ENCODE results near the gene FLG.

The FLG gene

GRCh38 chr1:152325111-152325510, at the start of gene FLG:
TSS of gene FLG (minus strand) at chr1:152325239. CDS start at chr1:152315456, 9,783 bp downstream.
- no peak within 1 kb of the TSS for H3K9ac ChIP-seq (ENCODE audit: low read depth, low read length)
- H3K4me1 ChIP-seq (ENCODE audit: insufficient read depth, low read length): peaks cover 9% of the 10 kb centered on the region
- H3K36me3 ChIP-seq (ENCODE audit: insufficient read depth, low read length): no peaks in the 10 kb centered on the region
- H3K9me3 ChIP-seq (ENCODE audit: control insufficient read depth, insufficient read depth, low read length): no peaks in the 10 kb centered on the region

- Histone ChIP-seq H3K9me3 (ENCODE audit: control insufficient read depth, insufficient read depth, low read length) (no peaks in the 10 kb centered on the region), H3K4me1 (ENCODE audit: insufficient read depth, low read length) (no peaks in the 10 kb centered on the region), H3K36me3 (ENCODE audit: insufficient read depth, low read length) (no peaks in the 10 kb centered on the region), H3K9ac (ENCODE audit: low read depth, low read length) (no peak overlapping the region)
These were observed 49.4 kb upstream of the FLG start for GRCh38 chr1:152374451-152374850.

GRCh38 chr1:152372672-152373071, 47.6 kb upstream of the FLG start:
- no peaks in the 10 kb centered on the region for H3K9me3 ChIP-seq (ENCODE audit: control insufficient read depth, insufficient read depth, low read length)

GRCh38 chr1:152367436-152367835, 42.4 kb upstream of the FLG start:
- no peaks in the 10 kb centered on the region for H3K36me3 ChIP-seq (ENCODE audit: insufficient read depth, low read length)
- H3K4me1 ChIP-seq (ENCODE audit: insufficient read depth, low read length): no peaks in the 10 kb centered on the region
- H3K9me3 ChIP-seq (ENCODE audit: control insufficient read depth, insufficient read depth, low read length): no peaks in the 10 kb centered on the region
- H3K9ac ChIP-seq (ENCODE audit: low read depth, low read length): no peak overlapping the region

More at GRCh38 chr1:152372672-152373071, 47.6 kb upstream of the FLG start:
- Histone ChIP-seq H3K36me3 (ENCODE audit: insufficient read depth, low read length) (no peaks in the 10 kb centered on the region), H3K9ac (ENCODE audit: low read depth, low read length) (no peak overlapping the region), H3K4me1 (ENCODE audit: insufficient read depth, low read length) (no peaks in the 10 kb centered on the region)

GRCh38 chr1:152359906-152360305, 34.9 kb upstream of the FLG start, which contains the start of gene FLG2:
TSS of gene FLG2 (minus strand) at chr1:152360006. CDS start at chr1:152358884, 1,122 bp downstream.
- Histone ChIP-seq H3K9me3 (ENCODE audit: control insufficient read depth, insufficient read depth, low read length) (no peaks in the 10 kb centered on the region), H3K9ac (ENCODE audit: low read depth, low read length) (no peak within 1 kb of the TSS), H3K4me1 (ENCODE audit: insufficient read depth, low read length) (no peaks in the 10 kb centered on the region), H3K36me3 (ENCODE audit: insufficient read depth, low read length) (no peaks in the 10 kb centered on the region)

GRCh38 chr1:152356736-152357135, 31.7 kb upstream of the FLG start:
- Histone ChIP-seq H3K9me3 (ENCODE audit: control insufficient read depth, insufficient read depth, low read length) (no peaks in the 10 kb centered on the region), H3K4me1 (ENCODE audit: insufficient read depth, low read length) (no peaks in the 10 kb centered on the region), H3K36me3 (ENCODE audit: insufficient read depth, low read length) (no peaks in the 10 kb centered on the region), H3K9ac (ENCODE audit: low read depth, low read length) (no peak overlapping the region)

- Histone ChIP-seq H3K36me3 (ENCODE audit: insufficient read depth, low read length) (no peaks in the 10 kb centered on the region), H3K9me3 (ENCODE audit: control insufficient read depth, insufficient read depth, low read length) (no peaks in the 10 kb centered on the region), H3K9ac (ENCODE audit: low read depth, low read length) (no peak overlapping the region), H3K4me1 (ENCODE audit: insufficient read depth, low read length) (no peaks in the 10 kb centered on the region)
These were observed 24.6 kb upstream of the FLG start for GRCh38 chr1:152349611-152350010.

- Histone ChIP-seq H3K4me1 (ENCODE audit: insufficient read depth, low read length) (no peaks in the 10 kb centered on the region), H3K9ac (ENCODE audit: low read depth, low read length) (no peak overlapping the region), H3K36me3 (ENCODE audit: insufficient read depth, low read length) (no peaks in the 10 kb centered on the region), H3K9me3 (ENCODE audit: control insufficient read depth, insufficient read depth, low read length) (no peaks in the 10 kb centered on the region)
These were observed 23.4 kb upstream of the FLG start for GRCh38 chr1:152348447-152348846.

GRCh38 chr1:152347116-152347728, 22.2 kb upstream of the FLG start:
- H3K9ac ChIP-seq (ENCODE audit: low read depth, low read length): no peak overlapping the region
- H3K9me3 ChIP-seq (ENCODE audit: control insufficient read depth, insufficient read depth, low read length): no peaks in the 10 kb centered on the region
- no peaks in the 10 kb centered on the region for H3K36me3 ChIP-seq (ENCODE audit: insufficient read depth, low read length)
- no peaks in the 10 kb centered on the region for H3K4me1 ChIP-seq (ENCODE audit: insufficient read depth, low read length)

- Histone ChIP-seq H3K9me3 (ENCODE audit: control insufficient read depth, insufficient read depth, low read length) (no peaks in the 10 kb centered on the region), H3K9ac (ENCODE audit: low read depth, low read length) (no peak overlapping the region), H3K4me1 (ENCODE audit: insufficient read depth, low read length) (no peaks in the 10 kb centered on the region), H3K36me3 (ENCODE audit: insufficient read depth, low read length) (no peaks in the 10 kb centered on the region)
These were observed 19.4 kb upstream of the FLG start for GRCh38 chr1:152344438-152344837.

- Histone ChIP-seq H3K9me3 (ENCODE audit: control insufficient read depth, insufficient read depth, low read length) (no peaks in the 10 kb centered on the region), H3K4me1 (ENCODE audit: insufficient read depth, low read length) (no peaks in the 10 kb centered on the region), H3K9ac (ENCODE audit: low read depth, low read length) (no peak overlapping the region), H3K36me3 (ENCODE audit: insufficient read depth, low read length) (no peaks in the 10 kb centered on the region)
These were observed 18.0 kb upstream of the FLG start for GRCh38 chr1:152343006-152343405.

GRCh38 chr1:152335399-152335798, 10.4 kb upstream of the FLG start:
- Histone ChIP-seq H3K4me1 (ENCODE audit: insufficient read depth, low read length) (no peaks in the 10 kb centered on the region), H3K9me3 (ENCODE audit: control insufficient read depth, insufficient read depth, low read length) (no peaks in the 10 kb centered on the region), H3K9ac (ENCODE audit: low read depth, low read length) (no peak overlapping the region)

GRCh38 chr1:152328801-152329391, 3.9 kb upstream of the FLG start:
- Histone ChIP-seq H3K9ac (ENCODE audit: low read depth, low read length) (no peak overlapping the region), H3K36me3 (ENCODE audit: insufficient read depth, low read length) (no peaks in the 10 kb centered on the region), H3K4me1 (ENCODE audit: insufficient read depth, low read length) (peaks cover 9% of the 10 kb centered on the region), H3K9me3 (ENCODE audit: control insufficient read depth, insufficient read depth, low read length) (no peaks in the 10 kb centered on the region)

More at GRCh38 chr1:152335399-152335798, 10.4 kb upstream of the FLG start:
- H3K36me3 ChIP-seq (ENCODE audit: insufficient read depth, low read length): no peaks in the 10 kb centered on the region

GRCh38 chr1:152313970-152314369, 11.1 kb downstream of the FLG start:
- H3K9ac ChIP-seq (ENCODE audit: low read depth, low read length): no peak overlapping the region
- no peaks in the 10 kb centered on the region for H3K4me1 ChIP-seq (ENCODE audit: insufficient read depth, low read length)
- no peaks in the 10 kb centered on the region for H3K36me3 ChIP-seq (ENCODE audit: insufficient read depth, low read length)
- H3K9me3 ChIP-seq (ENCODE audit: control insufficient read depth, insufficient read depth, low read length): no peaks in the 10 kb centered on the region

GRCh38 chr1:152313319-152313801, 11.7 kb downstream of the FLG start:
- Histone ChIP-seq H3K9ac (ENCODE audit: low read depth, low read length) (no peak overlapping the region), H3K4me1 (ENCODE audit: insufficient read depth, low read length) (no peaks in the 10 kb centered on the region), H3K36me3 (ENCODE audit: insufficient read depth, low read length) (no peaks in the 10 kb centered on the region), H3K9me3 (ENCODE audit: control insufficient read depth, insufficient read depth, low read length) (no peaks in the 10 kb centered on the region)
